Fibroblast of the aortic adventitia (primary cell): ENCODE results near the gene OSM. TPM values are rescaled to one million over a fixed set of nuclear protein-coding genes. Genes with fewer than 3 reads are reported as not detected.
A peak's percentile ranks its signal among the peaks of the same experiment; 100 is the strongest.

Source experiments
- DNase-seq: peaks from one replicate; pipeline ENCODE4 v3.0.0-alpha.2; 2010; ENCODE audit warnings: low read depth
- H3K4me3 ChIP-seq: 2 replicates; pipeline ENCODE4 v1.5.1; 2011; ENCODE audit warnings: low read depth, mild to moderate bottlenecking, control low read depth, low read length, moderate library complexity
- total RNA-seq: library from RNA; depleted of rRNA; stranded (reverse); fragments of >200 nt; gene quantifications from 2 replicates; pipeline ENCODE4 v1.2.3, GENCODE V29; 2012; ENCODE audit warnings: low replicate concordance
- TF ChIP-seq, protein P1 (sequence below): IDR thresholded peaks from 2 replicates; pipeline ENCODE4 v1.5.1; 2011; ENCODE audit warnings: mild to moderate bottlenecking, low read length, control low read depth, inconsistent platforms; ENCODE audit not compliant: insufficient read depth

The OSM gene
- total RNA-seq, 1 donor: not detected

DNA sequence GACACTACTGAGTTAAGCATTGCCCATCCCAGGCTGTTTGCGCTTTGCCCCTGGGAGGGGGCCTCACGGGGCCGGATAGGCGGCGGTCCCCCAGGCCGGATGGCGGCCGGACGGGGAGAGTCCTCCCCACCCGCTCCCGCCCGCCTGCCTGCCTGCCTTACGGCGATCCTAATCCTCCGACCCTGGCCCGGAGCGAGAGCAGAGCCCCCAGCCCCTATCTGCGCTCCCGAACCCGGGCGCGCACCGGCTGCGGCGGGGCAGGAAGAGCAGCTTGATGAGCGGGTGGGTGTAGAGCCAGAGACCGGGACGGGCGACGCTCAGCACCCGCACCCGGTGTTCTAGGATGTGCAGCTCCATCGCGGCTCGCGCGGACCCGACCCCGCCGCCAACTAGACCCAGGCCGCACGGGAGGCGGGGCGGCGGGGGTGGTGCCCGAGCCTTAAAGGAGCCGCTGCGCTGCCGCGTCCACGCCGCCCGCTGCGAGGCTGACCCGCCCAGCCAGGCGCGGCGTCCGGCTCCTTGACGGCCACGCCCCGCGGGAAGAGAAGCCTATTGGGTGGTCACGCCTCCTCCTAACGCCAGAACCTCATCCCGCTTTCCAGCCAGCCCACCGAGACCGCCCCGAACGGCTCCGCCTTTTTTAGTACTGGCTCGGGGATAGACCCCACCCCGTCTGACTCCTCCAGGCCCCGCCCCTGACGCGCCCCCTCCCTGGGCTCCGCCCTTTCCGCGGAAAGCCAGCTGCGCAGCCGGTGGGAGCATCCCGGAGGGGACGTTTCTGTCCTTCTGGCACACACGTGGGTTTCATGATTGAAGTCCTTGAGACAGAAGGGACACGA, 22.7 kb upstream of the OSM start, which contains the start of gene CASTOR1:
Gene CASTOR1 (minus strand): TSS at position 365 of the 839 bp plus-strand sequence. CDS start 8 bp downstream, at position 357.
- DNase-seq: peak; percentile 95
- peak within 1 kb of the TSS; percentile 90 for H3K4me3 ChIP-seq
- TF ChIP-seq, protein P1, sequence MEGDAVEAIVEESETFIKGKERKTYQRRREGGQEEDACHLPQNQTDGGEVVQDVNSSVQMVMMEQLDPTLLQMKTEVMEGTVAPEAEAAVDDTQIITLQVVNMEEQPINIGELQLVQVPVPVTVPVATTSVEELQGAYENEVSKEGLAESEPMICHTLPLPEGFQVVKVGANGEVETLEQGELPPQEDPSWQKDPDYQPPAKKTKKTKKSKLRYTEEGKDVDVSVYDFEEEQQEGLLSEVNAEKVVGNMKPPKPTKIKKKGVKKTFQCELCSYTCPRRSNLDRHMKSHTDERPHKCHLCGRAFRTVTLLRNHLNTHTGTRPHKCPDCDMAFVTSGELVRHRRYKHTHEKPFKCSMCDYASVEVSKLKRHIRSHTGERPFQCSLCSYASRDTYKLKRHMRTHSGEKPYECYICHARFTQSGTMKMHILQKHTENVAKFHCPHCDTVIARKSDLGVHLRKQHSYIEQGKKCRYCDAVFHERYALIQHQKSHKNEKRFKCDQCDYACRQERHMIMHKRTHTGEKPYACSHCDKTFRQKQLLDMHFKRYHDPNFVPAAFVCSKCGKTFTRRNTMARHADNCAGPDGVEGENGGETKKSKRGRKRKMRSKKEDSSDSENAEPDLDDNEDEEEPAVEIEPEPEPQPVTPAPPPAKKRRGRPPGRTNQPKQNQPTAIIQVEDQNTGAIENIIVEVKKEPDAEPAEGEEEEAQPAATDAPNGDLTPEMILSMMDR: no peak

DNA sequence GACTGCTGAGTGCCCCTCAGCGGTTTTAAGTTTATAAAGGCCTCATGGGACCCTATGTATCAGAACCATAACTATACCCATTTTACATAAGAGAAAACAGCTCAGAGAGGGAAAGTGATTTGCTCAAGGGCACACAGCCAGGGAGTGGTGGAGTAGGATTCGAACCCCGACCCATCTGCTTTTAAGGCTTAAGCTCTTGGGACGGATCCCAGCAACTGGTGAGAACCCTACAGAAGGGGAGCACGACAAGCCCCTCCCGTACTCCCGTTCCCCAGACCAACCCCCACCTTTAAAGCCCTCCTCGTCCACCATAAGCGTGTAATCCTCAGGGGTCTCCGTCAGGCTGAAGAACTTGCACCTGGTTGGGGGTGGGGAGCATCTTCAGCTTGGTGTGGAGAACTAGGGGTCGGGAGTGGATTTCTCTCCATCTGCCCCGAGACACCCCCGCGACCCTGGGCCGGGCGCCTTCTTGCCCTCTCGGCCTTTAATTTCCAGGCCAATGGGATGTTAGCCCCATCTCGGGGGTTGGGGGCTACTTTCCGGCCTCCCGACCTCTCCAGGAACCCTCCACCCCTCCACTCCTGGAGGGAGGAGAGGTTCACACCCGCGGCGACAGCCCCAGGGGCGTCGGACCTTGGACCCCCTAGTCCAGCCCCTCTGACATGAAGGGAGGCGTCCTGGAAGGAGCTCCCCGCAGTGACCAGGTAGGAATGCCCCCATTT, 21.9 kb upstream of the OSM start:
- peak overlapping the region; percentile 90 for H3K4me3 ChIP-seq
- TF ChIP-seq, protein P1: no peak
- no peak for DNase-seq

DNA sequence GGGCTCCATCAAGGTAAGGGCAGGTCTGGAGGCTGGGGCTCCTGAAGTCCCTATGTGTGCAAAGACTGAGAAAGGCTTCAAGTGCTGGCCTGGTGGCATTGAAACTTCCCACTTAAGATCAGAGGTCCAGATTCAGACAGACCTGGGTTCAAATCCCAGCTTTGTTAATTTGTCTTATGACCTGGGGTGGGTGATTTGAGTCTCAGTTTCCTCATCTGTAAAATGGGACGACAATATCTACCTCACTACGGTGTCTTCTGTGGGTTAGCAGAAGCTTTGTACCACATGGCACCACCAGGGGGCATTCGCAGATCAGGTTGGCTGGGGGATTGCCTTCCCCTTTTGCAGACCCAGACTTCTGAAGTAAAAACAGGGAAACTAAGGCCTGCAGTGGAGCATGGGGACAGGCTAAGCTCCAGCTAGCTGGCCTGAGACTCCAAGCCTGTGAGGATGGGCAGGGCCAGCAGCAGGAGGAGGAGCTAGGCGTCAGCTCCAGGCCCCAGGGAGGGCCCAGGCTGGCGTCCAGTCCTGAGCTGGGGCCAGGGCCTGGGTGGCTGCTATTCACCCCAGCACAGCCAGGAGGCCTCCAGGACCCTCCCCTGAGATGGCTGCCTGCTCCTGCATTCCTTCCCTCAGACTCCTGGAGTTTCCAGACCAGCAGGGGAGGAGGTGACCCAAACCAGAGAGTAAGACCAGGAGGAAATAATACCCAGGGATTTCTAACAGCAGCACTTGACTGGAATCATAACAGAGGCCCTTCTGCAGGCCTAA, 21.2 kb upstream of the OSM start:
- TF ChIP-seq, protein P1: peak; percentile 87
- peak; percentile 93 for DNase-seq
- H3K4me3 ChIP-seq: peak overlapping the region; percentile 90

DNA sequence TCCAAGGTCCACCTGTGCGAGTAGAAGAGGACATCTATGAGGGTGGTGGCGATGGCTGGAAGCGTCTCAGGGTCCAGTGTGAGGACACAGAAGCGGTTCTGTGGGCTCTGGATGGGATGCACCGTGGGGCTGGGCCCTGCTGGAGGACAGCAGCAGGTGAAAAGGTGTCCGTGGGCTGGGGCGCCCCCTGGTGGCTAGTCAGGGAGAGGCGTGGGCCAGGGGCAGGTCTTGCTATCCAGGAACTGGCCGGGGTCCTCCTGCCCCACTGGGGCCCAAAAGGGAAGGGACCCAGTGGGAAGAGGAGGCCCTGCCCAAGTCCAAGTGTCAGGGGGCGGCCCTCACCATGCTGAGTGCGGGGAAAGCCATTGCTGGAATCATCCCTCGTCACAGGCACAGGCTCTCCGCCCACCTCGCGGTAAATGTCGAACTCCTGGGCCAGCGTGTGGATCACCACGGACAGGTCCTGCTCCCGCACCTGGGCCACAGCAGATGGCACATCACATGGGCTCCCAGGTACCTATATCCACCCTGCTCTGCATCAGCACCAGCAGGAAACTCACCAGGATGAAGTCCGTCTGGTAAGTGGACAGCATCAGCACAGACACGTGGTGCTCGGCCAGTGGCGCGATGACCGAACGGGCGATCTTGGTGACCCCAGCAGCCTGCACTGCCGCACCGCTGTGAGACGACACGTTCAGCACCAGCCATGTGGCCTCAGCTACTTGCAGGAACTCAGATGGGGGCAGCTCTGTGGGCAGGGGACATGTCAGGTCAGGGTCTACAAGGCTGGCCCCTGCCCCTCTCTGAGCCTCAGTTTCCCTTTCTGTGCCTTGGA, 20.4 kb upstream of the OSM start:
- no peak overlapping the region for H3K4me3 ChIP-seq
- peak; percentile 49 for DNase-seq
- TF ChIP-seq, protein P1: peak; percentile 88

DNA sequence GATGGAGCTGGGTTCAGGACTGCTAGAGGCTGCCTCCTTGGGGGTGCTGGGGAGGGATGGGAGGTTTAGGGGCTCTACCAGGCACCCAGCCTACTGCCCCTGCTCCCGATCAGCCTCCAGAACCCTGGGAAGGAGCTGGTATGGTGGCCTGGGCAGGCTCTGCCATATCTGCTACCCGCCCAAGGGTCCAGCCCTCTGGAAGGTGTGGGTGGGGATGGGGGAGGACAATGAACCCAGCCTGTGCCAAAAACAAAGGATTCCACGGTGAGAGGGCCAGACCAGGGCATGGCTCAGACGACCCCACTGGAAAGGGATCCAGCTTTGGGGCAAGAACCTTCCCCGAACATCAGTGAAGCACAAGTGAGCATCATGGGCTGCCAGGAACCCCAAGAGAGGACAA, 19.7 kb upstream of the OSM start:
- no peak for DNase-seq
- TF ChIP-seq, protein P1: no peak

DNA sequence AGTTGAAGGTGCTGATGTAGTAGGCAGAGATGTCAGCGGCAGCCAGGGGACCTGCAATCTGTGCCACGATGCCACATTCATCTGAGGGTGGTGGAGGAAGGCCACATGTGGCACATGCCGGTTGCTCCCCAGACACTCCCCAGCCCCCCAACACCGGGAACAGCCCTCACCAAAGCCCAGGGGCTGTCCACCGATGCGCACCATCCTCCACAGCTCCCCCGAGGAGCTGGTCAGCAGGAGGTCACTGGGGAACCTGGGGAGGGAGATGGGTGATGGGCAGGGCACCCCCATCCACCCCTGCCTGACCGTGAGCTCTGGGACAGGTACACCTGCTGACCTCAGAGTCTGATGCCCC, 19.2 kb upstream of the OSM start:
- H3K4me3 ChIP-seq: no peak overlapping the region
- TF ChIP-seq, protein P1: no peak
- DNase-seq: no peak

More for the DNA sequence above, 19.7 kb upstream of the OSM start:
- H3K4me3 ChIP-seq: no peak overlapping the region
